SK-N-SH (cell line): ENCODE measurements around the gene TPSAB1. TPM values are rescaled to one million over a fixed set of nuclear protein-coding genes. Genes with fewer than 3 reads are reported as not detected.

ENCODE experiments used
- CTCF ChIA-PET: fragments of 300-600, 350-600 bp; formaldehyde crosslinking; extraction: SDS; loops from one replicate; lab custom pipeline; 2021; lab: Yijun Ruan, JAX
- POLR2A ChIA-PET: fragments of 350-600 bp; sonication (Branson Sonifier 250); formaldehyde crosslinking; extraction: SDS; loops from one replicate; lab custom pipeline; 2020; ENCODE audit warnings: antibody characterized with exemption, inconsistent platforms; lab: Yijun Ruan, JAX
- DNase-seq: peaks from one replicate; pipeline ENCODE4 v3.0.0; 2012
- H2AFZ ChIP-seq: fragments of 200-600 bp; sonication (generic); 2 replicates; pipeline ENCODE4 v1.8.1; 2016; ENCODE audit warnings: antibody characterized with exemption, mild to moderate bottlenecking, low read depth
- H3F3A ChIP-seq: fragments of 200-600 bp; sonication (generic); replicated peaks from 2 replicates; pipeline ENCODE3; 2016; ENCODE audit warnings: antibody characterized with exemption, mild to moderate bottlenecking; ENCODE audit not compliant: insufficient read depth
- H3K27ac ChIP-seq, 2 experiments: fragments of 200-500 bp in 1 of 2; fragments of 200-600 bp in 1 of 2; sonication (Bioruptor generic) in 1 of 2; sonication (generic), shearing (Covaris generic) in 1 of 2; 2 replicates each; pipeline versions ENCODE4 v1.5.1 to v1.6.1; 2014 to 2016; ENCODE audit warnings: low read depth in 2 of 2, inconsistent platforms in 1 of 2, low read length in 1 of 2, mild to moderate bottlenecking in 1 of 2, mixed read lengths in 1 of 2
- H3K27me3 ChIP-seq: fragments of 200-600 bp; sonication (generic), shearing (Covaris generic); 2 replicates; pipeline ENCODE4 v1.6.1; 2016; ENCODE audit warnings: mixed run types; ENCODE audit not compliant: insufficient read depth
- H3K36me3 ChIP-seq, 2 experiments: fragments of 200-500 bp in 1 of 2; fragments of 200-600 bp in 1 of 2; sonication (Bioruptor generic) in 1 of 2; sonication (generic) in 1 of 2; replicated peaks in 1 of 2; 2 replicates each; pipeline versions ENCODE3 to v1.5.1; 2014 to 2016; ENCODE audit warnings: low read length in 1 of 2, mild to moderate bottlenecking in 1 of 2; ENCODE audit not compliant: insufficient read depth in 2 of 2, control insufficient read depth in 1 of 2
- H3K4me1 ChIP-seq, 2 experiments: fragments of 200-500 bp in 1 of 2; fragments of 200-600 bp in 1 of 2; sonication (Bioruptor generic) in 1 of 2; sonication (generic), shearing (Covaris generic) in 1 of 2; 2 replicates each; pipeline versions ENCODE4 v1.5.1 to v1.6.1; 2014 to 2016; ENCODE audit warnings: low read depth in 1 of 2, low read length in 1 of 2, mixed run types in 1 of 2; ENCODE audit not compliant: insufficient read depth in 2 of 2, control insufficient read depth in 1 of 2
- H3K4me2 ChIP-seq: fragments of 200-600 bp; sonication (generic), shearing (Covaris generic); 2 replicates; pipeline ENCODE4 v1.6.1; 2017; ENCODE audit warnings: mixed run types
- H3K4me3 ChIP-seq, 2 experiments: fragments of 200-500 bp in 1 of 2; fragments of 200-600 bp in 1 of 2; sonication (Bioruptor generic) in 1 of 2; sonication (generic), shearing (Covaris generic) in 1 of 2; 2 replicates each; pipeline versions ENCODE4 v1.5.1 to v1.8.1; 2014 to 2016; ENCODE audit warnings: low read depth in 2 of 2, inconsistent platforms in 1 of 2, low read length in 1 of 2, mild to moderate bottlenecking in 1 of 2, mixed read lengths in 1 of 2, moderate library complexity in 1 of 2
- H3K79me2 ChIP-seq: fragments of 200-600 bp; sonication (generic); 2 replicates; pipeline ENCODE4 v1.8.1; 2017; ENCODE audit warnings: mild to moderate bottlenecking; ENCODE audit not compliant: insufficient read depth
- H3K9ac ChIP-seq: fragments of 200-600 bp; sonication (generic); 2 replicates; pipeline ENCODE4 v1.6.1; 2017; ENCODE audit warnings: mixed run types
- H3K9me2 ChIP-seq: fragments of 200-600 bp; sonication (generic); 2 replicates; pipeline ENCODE4 v1.6.1; 2017; ENCODE audit warnings: mixed run types
- H3K9me3 ChIP-seq: fragments of 200-600 bp; sonication (generic); 2 replicates; pipeline ENCODE4 v1.6.1; 2017; ENCODE audit warnings: mixed run types, mild to moderate bottlenecking, moderate library complexity
- H4K20me1 ChIP-seq: fragments of 200-600 bp; sonication (generic); 2 replicates; pipeline ENCODE4 v1.6.1; 2017; ENCODE audit warnings: mild to moderate bottlenecking, mixed run types; ENCODE audit not compliant: insufficient read depth
- CTCF ChIP-seq: fragments of 200-600 bp; sonication (generic); IDR thresholded peaks from 2 replicates; pipeline ENCODE4 v1.6.1; 2017; ENCODE audit warnings: antibody characterized with exemption, mild to moderate bottlenecking, moderate library complexity
- ELF1 ChIP-seq: IDR thresholded peaks from 2 replicates; pipeline ENCODE4 v1.4.0; 2012
- FOXJ3 ChIP-seq: sonication (generic); formaldehyde crosslinking; IDR thresholded peaks from 2 replicates; pipeline ENCODE4 v1.5.1; 2020; ENCODE audit warnings: mild to moderate bottlenecking, missing genetic modification reagents
- GABPA ChIP-seq: IDR thresholded peaks from 2 replicates; pipeline ENCODE4 v1.4.0; 2012; ENCODE audit warnings: low read depth, mild to moderate bottlenecking
- NFIC ChIP-seq: IDR thresholded peaks from 2 replicates; pipeline ENCODE4 v1.4.0; 2012; ENCODE audit warnings: borderline replicate concordance
- PBX3 ChIP-seq: IDR thresholded peaks from 2 replicates; pipeline ENCODE4; 2012
- POLR2AphosphoS5 ChIP-seq: IDR thresholded peaks from 2 replicates; pipeline ENCODE4 v1.6.1; 2012; ENCODE audit warnings: low read depth, low read length
- RCOR1 ChIP-seq: fragments of 150-350 bp; IDR thresholded peaks from 2 replicates; pipeline ENCODE4 v1.6.1; 2017; ENCODE audit warnings: antibody characterized with exemption, low read length
- RFX5 ChIP-seq: IDR thresholded peaks from 2 replicates; pipeline ENCODE4 v1.6.1; 2012; ENCODE audit warnings: mild to moderate bottlenecking, improper control_type of control experiment, low read length
- SIN3A ChIP-seq: IDR thresholded peaks from 2 replicates; pipeline ENCODE4 v1.6.1; 2012; ENCODE audit warnings: low read depth, mild to moderate bottlenecking, low read length, moderate library complexity, borderline replicate concordance
- TAF1 ChIP-seq: IDR thresholded peaks from 2 replicates; pipeline ENCODE4 v1.6.1; 2012; ENCODE audit warnings: low read depth, mild to moderate bottlenecking, low read length, moderate library complexity, borderline replicate concordance
- TCF12 ChIP-seq: IDR thresholded peaks from 2 replicates; pipeline ENCODE4 v1.4.0; 2012
- TEAD4 ChIP-seq: IDR thresholded peaks from 2 replicates; pipeline ENCODE4 v1.4.0; 2012; ENCODE audit warnings: mild to moderate bottlenecking, borderline replicate concordance; ENCODE audit not compliant: insufficient read depth
- USF1 ChIP-seq: IDR thresholded peaks from 2 replicates; pipeline ENCODE4 v1.4.0; 2012; ENCODE audit warnings: low read depth, borderline replicate concordance
- USF2 ChIP-seq: fragments of 150-350 bp; IDR thresholded peaks from 2 replicates; pipeline ENCODE4 v1.6.1; 2017; ENCODE audit warnings: antibody characterized with exemption, low read length, low read depth, borderline replicate concordance
- ZBTB33 ChIP-seq: IDR thresholded peaks from 2 replicates; pipeline ENCODE4 v1.4.0; 2012; ENCODE audit warnings: low read depth, borderline replicate concordance
- whole genome bisulfite sequencing: methylation state at CpG from one replicate; pipeline ENCODE4 v1.1.6; 2017; ENCODE audit warnings: low lambda C conversion rate; 5-methylcytosine and 5-hydroxymethylcytosine counted together
- polyA plus RNA-seq, 3 experiments: library from polyadenylated mRNA; depleted of rRNA; stranded (reverse); fragments of >200 nt; gene quantifications; 2 replicates each; pipeline ENCODE4 v1.2.3, GENCODE V29; 2012

TPSAB1 gene
- polyA plus RNA-seq, 1 of the 3 experiments (the other 2 are of a cell fraction): not detected

- Histone ChIP-seq H3K4me2 (no peak overlapping the region), H3K27ac (no peak overlapping the region), H3K9me2 (no peaks in the 10 kb centered on the region), H3K9ac (no peak overlapping the region), H3K4me1 (no peaks in the 10 kb centered on the region), H3K4me3 (no peak overlapping the region), H4K20me1 (no peaks in the 10 kb centered on the region), H2AFZ (no peak overlapping the region), H3K79me2 (no peaks in the 10 kb centered on the region), H3K9me3 (no peaks in the 10 kb centered on the region), H3K36me3 (no peaks in the 10 kb centered on the region), H3F3A (no peaks in the 10 kb centered on the region), H3K27me3 (peaks cover 63% of the 10 kb centered on the region)
- WGBS: 41% methylated on average over 16 of the region's 18 CpGs
- ChIA-PET POLR2A (no interaction called here), CTCF (interaction anchor here (1.6 kb wide), 1 partner anchor 8 kb away, joined by 4 read pairs; no protein-coding TSS in a partner anchor)
- DNase-seq: no peak
- TF ChIP-seq RFX5 (no peak), TCF12 (no peak), NFIC (no peak), SIN3A (no peak), POLR2AphosphoS5 (no peak)
Observed at GRCh38 chr16:1202274-1202673, 38.2 kb upstream of the TPSAB1 start.

GRCh38 chr16:1204933-1205332 is 35.6 kb upstream of the TPSAB1 start:
- no peaks in the 10 kb centered on the region for H3K36me3 ChIP-seq
- H3K9me2 ChIP-seq: no peaks in the 10 kb centered on the region
- no peaks in the 10 kb centered on the region for H3K79me2 ChIP-seq
- no peak for TF ChIP-seq PBX3
- TF ChIP-seq CTCF: no peak
- TF ChIP-seq GABPA: no peak
- no peak for TF ChIP-seq FOXJ3
- no peak for TF ChIP-seq RCOR1
- TF ChIP-seq USF1: no peak
- no peak for TF ChIP-seq POLR2AphosphoS5
- no peak for TF ChIP-seq TEAD4
- TF ChIP-seq USF2: no peak
- no peak for TF ChIP-seq NFIC
- TF ChIP-seq ZBTB33: no peak
- TF ChIP-seq ELF1: no peak
- no peak for TF ChIP-seq TAF1
- DNase-seq: no peak
- H4K20me1 ChIP-seq: 0 out of 2 replicates have a peak, but pooled peaks cover 2% of the 10 kb centered on the region
- no peaks in the 10 kb centered on the region for H3K4me1 ChIP-seq
- no peaks in the 10 kb centered on the region for H3F3A ChIP-seq
- no peaks in the 10 kb centered on the region for H3K9me3 ChIP-seq
- CTCF ChIA-PET: interaction anchor here (0.7 to 2.1 kb wide), 5 partner anchors 9 to 147 kb away, joined by 3 to 5 read pairs (median 5); no protein-coding TSS in a partner anchor
- no peak overlapping the region for H3K4me2 ChIP-seq
- POLR2A ChIA-PET: no interaction called here
- H3K27me3 ChIP-seq: peaks cover 76% of the 10 kb centered on the region
- WGBS: 35% methylated on average over 5 of the region's 21 CpGs
- no peak overlapping the region for H3K4me3 ChIP-seq
- no peak overlapping the region for H2AFZ ChIP-seq
- no peak overlapping the region for H3K9ac ChIP-seq
- H3K27ac ChIP-seq: no peak overlapping the region
